ENCODE data around the gene C1GALT1C1. TPM values are rescaled to one million over a fixed set of nuclear protein-coding genes. Genes with fewer than 3 reads are reported as not detected.

Gene C1GALT1C1
- polyA plus RNA-seq, 1 donor from 2014 or later, result 26.6 TPM

- Histone ChIP-seq H3K9ac (ENCODE audit: low read length) (no peak overlapping the region), H3K4me2 (ENCODE audit: low read length) (no peak overlapping the region), H3F3A (ENCODE audit: insufficient read depth, low read length, poor library complexity, severe bottlenecking) (no peaks in the 10 kb centered on the region), H3K4me3 (ENCODE audit: low read length) (no peak overlapping the region), H3K27ac (ENCODE audit: low read length) (no peak overlapping the region), H4K20me1 (ENCODE audit: insufficient read depth) (no peaks in the 10 kb centered on the region), H3K79me2 (replicated peaks; ENCODE audit: insufficient read depth, low read length) (no peaks in the 10 kb centered on the region), H3K9me3 (ENCODE audit: low read length) (no peaks in the 10 kb centered on the region), H3K36me3 (ENCODE audit: insufficient read depth, low read length) (no peaks in the 10 kb centered on the region), H2AFZ (ENCODE audit: low read depth, low read length) (no peak overlapping the region), H3K9me2 (ENCODE audit: insufficient read depth, low read length) (no peaks in the 10 kb centered on the region), H3K27me3 (ENCODE audit: insufficient read depth, low read depth, low read length) (no peaks in the 10 kb centered on the region)
- TF ChIP-seq CTCF (IDR thresholded peaks at IDR 0.05; ENCODE audit: poor library complexity, severe bottlenecking) (no peak), REST (IDR thresholded peaks at IDR 0.05; ENCODE audit: borderline replicate concordance) (no peak), TAF1 (IDR thresholded peaks at IDR 0.05; ENCODE audit: low read depth) (no peak), MXI1 (conservative IDR thresholded peaks at IDR 0.05; ENCODE audit: poor library complexity, severe bottlenecking) (no peak), EP300 (conservative IDR thresholded peaks at IDR 0.05; ENCODE audit: poor library complexity, severe bottlenecking) (no peak), SMC3 (conservative IDR thresholded peaks at IDR 0.05; ENCODE audit: poor library complexity) (no peak), POLR2AphosphoS5 (IDR thresholded peaks at IDR 0.05) (no peak), EZH2 (IDR thresholded peaks at IDR 0.05; ENCODE audit: borderline replicate concordance, insufficient read depth, low read length, poor library complexity, severe bottlenecking) (no peak), RAD21 (conservative IDR thresholded peaks at IDR 0.05) (no peak)
Observed at GRCh38 chrX:120672841-120673530, 43.1 kb upstream of the C1GALT1C1 start.

GRCh38 chrX:120672389-120672788 is 42.5 kb upstream of the C1GALT1C1 start:
- TF ChIP-seq SMC3 (conservative IDR thresholded peaks at IDR 0.05; ENCODE audit: poor library complexity), result no peak
- TF ChIP-seq MXI1 (conservative IDR thresholded peaks at IDR 0.05; ENCODE audit: poor library complexity, severe bottlenecking), result no peak
- no peak for TF ChIP-seq POLR2AphosphoS5 (IDR thresholded peaks at IDR 0.05)
- no peak for TF ChIP-seq EZH2 (IDR thresholded peaks at IDR 0.05; ENCODE audit: borderline replicate concordance, insufficient read depth, low read length, poor library complexity, severe bottlenecking)
- TF ChIP-seq CTCF (IDR thresholded peaks at IDR 0.05; ENCODE audit: poor library complexity, severe bottlenecking), result no peak
- TF ChIP-seq REST (IDR thresholded peaks at IDR 0.05; ENCODE audit: borderline replicate concordance), result no peak
- TF ChIP-seq EP300 (conservative IDR thresholded peaks at IDR 0.05; ENCODE audit: poor library complexity, severe bottlenecking), result no peak
- TF ChIP-seq RAD21 (conservative IDR thresholded peaks at IDR 0.05), result no peak
- TF ChIP-seq TAF1 (IDR thresholded peaks at IDR 0.05; ENCODE audit: low read depth), result no peak
- H3K27me3 ChIP-seq (ENCODE audit: insufficient read depth, low read depth, low read length), result no peaks in the 10 kb centered on the region
- H3K79me2 ChIP-seq (replicated peaks; ENCODE audit: insufficient read depth, low read length), result no peaks in the 10 kb centered on the region
- no peaks in the 10 kb centered on the region for H3F3A ChIP-seq (ENCODE audit: insufficient read depth, low read length, poor library complexity, severe bottlenecking)
- H2AFZ ChIP-seq (ENCODE audit: low read depth, low read length), result no peak overlapping the region
- H3K9ac ChIP-seq (ENCODE audit: low read length), result no peak overlapping the region
- H3K9me3 ChIP-seq (ENCODE audit: low read length), result no peaks in the 10 kb centered on the region
- H4K20me1 ChIP-seq (ENCODE audit: insufficient read depth), result no peaks in the 10 kb centered on the region
- H3K9me2 ChIP-seq (ENCODE audit: insufficient read depth, low read length), result no peaks in the 10 kb centered on the region
- no peak overlapping the region for H3K4me3 ChIP-seq (ENCODE audit: low read length)
- H3K27ac ChIP-seq (ENCODE audit: low read length), result no peak overlapping the region
- no peak overlapping the region for H3K4me2 ChIP-seq (ENCODE audit: low read length)
- no peaks in the 10 kb centered on the region for H3K36me3 ChIP-seq (ENCODE audit: insufficient read depth, low read length)

All from neural cell (in vitro differentiated cells).